ENCODE data around the gene HSPBAP1. TPM values are rescaled to one million over a fixed set of nuclear protein-coding genes. Genes with fewer than 3 reads are reported as not detected.

Gene HSPBAP1
- total and polyA plus RNA-seq, 4 donors, result 8.3 to 10.1 (median 9.4) TPM

DNA sequence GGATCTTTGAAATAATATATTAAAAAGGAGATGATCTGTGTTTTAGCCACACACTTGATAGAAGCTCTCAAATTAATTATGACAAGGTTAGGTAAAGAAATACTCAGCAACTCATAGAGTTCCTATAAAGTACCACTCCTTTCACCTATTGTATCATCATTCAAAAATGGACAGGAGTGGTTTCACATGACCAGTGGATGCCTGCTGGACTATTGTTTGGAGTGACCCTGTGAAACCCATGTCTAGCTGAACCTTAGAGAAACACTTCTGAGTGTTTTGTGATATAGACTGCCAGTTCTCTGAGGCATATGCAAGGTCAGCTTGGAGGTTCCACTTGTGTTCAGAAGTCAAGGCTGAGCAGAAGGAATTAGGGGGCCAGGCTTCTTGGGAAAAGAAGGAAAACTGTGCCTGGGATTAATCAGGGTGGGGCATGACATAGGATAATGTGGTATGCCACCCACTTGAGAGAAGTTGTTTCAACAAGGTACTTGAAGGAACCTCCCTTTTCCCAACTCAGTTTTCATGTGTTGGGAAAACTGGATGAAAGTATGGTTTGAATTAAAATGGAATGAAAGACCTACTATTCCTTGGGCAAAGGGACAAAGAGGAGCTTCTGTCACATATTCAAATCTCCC, 97.6 kb downstream of the HSPBAP1 start:
- Histone ChIP-seq H3K27ac (ENCODE audit: low read depth, low read length) (no peak overlapping the region), H3K36me3 (ENCODE audit: control insufficient read depth, insufficient read depth, low read length) (peaks cover 4% of the 10 kb centered on the region), H3K9me3 (ENCODE audit: control insufficient read depth, insufficient read depth, low read length) (no peaks in the 10 kb centered on the region), H3K27me3 (ENCODE audit: control insufficient read depth, insufficient read depth, low read length) (no peaks in the 10 kb centered on the region), H3K4me1 (ENCODE audit: control insufficient read depth, insufficient read depth, low read length) (no peaks in the 10 kb centered on the region), H3K4me3 (ENCODE audit: low read depth, low read length) (no peak overlapping the region)
- DNase-seq (ENCODE audit: low read depth in 4 of 6, low spot score in 6 of 6), result no peak

DNA sequence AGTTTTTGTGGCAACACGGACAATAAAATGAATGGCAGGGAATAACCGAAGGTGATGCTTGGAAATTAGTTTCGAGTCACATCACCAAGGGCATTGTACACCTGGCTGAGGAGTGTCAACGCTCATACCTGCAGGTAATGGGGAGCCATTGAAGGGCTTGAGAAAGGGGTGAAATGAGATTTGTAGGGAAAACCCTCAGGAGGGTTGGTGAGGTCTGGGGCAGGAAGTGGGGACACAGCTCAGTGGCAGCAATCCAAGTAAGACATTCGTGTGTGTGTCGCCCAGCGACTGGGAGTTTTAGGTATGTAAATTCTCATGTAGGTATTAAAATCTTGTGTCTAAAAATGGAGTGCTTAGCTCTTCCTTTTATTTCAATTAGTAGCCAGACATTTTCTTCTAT, 98.7 kb downstream of the HSPBAP1 start:
- H3K9me3 ChIP-seq (ENCODE audit: control insufficient read depth, insufficient read depth, low read length), result no peaks in the 10 kb centered on the region
- no peak overlapping the region for H3K27ac ChIP-seq (ENCODE audit: low read depth, low read length)
- no peaks in the 10 kb centered on the region for H3K27me3 ChIP-seq (ENCODE audit: control insufficient read depth, insufficient read depth, low read length)
- no peak overlapping the region for H3K4me3 ChIP-seq (ENCODE audit: low read depth, low read length)
- no peaks in the 10 kb centered on the region for H3K36me3 ChIP-seq (ENCODE audit: control insufficient read depth, insufficient read depth, low read length)
- WGBS (ENCODE audit: insufficient coverage), result 78% methylated on average over 4 of the region's 7 CpGs
- no peak for DNase-seq (ENCODE audit: low read depth in 4 of 6, low spot score in 6 of 6)
- no peaks in the 10 kb centered on the region for H3K4me1 ChIP-seq (ENCODE audit: control insufficient read depth, insufficient read depth, low read length)

DNA sequence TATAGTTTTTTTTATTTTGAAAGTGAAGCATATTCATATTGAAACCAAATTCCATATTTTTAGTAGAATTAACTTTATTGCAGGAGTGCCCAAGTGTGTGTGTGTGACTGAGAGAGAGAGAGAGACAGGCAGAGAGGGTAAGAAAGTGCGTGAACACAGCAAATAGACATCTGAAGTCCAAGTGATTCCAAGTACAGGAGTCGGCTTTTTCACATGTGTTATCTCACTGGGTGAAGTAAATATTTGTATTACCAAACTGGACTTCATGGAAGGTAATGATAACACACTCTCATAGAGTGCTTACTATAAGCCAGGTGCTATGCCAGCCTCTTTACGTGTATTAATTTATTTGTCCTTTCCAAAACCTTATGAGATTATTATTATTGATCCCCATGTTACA, 101.0 kb downstream of the HSPBAP1 start:
- 100% methylated on average over 1 of the region's 3 CpGs for WGBS (ENCODE audit: insufficient coverage)
- Histone ChIP-seq H3K36me3 (ENCODE audit: control insufficient read depth, insufficient read depth, low read length) (peaks cover 2% of the 10 kb centered on the region), H3K27me3 (ENCODE audit: control insufficient read depth, insufficient read depth, low read length) (no peaks in the 10 kb centered on the region), H3K9me3 (ENCODE audit: control insufficient read depth, insufficient read depth, low read length) (no peaks in the 10 kb centered on the region), H3K4me1 (ENCODE audit: control insufficient read depth, insufficient read depth, low read length) (no peaks in the 10 kb centered on the region), H3K4me3 (ENCODE audit: low read depth, low read length) (no peak overlapping the region), H3K27ac (ENCODE audit: low read depth, low read length) (no peak overlapping the region)
- DNase-seq (ENCODE audit: low read depth in 4 of 6, low spot score in 6 of 6), result no peak

DNA sequence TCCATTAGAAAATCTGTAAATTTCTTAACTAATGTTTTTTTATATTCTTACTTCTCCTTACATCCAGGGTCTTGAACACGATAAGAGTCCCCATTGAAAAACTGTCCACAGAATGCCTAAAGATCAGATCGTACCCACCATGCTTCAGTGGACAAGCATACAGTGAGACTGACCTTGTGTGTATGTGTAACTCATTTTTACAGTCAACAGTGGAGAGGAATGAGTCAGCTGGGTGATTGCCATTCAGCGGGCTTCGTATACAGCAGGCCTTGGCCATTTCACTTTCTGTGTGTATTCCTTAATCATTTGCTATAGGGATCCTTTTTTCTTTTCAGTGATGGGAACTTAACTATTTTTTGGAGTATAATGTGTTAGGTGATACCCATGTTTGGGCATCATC, 102.4 kb downstream of the HSPBAP1 start:
- Histone ChIP-seq H3K9me3 (ENCODE audit: control insufficient read depth, insufficient read depth, low read length) (no peaks in the 10 kb centered on the region), H3K36me3 (ENCODE audit: control insufficient read depth, insufficient read depth, low read length) (peaks cover 2% of the 10 kb centered on the region), H3K4me3 (ENCODE audit: low read depth, low read length) (no peak overlapping the region), H3K27ac (ENCODE audit: low read depth, low read length) (no peak overlapping the region), H3K4me1 (ENCODE audit: control insufficient read depth, insufficient read depth, low read length) (no peaks in the 10 kb centered on the region), H3K27me3 (ENCODE audit: control insufficient read depth, insufficient read depth, low read length) (no peaks in the 10 kb centered on the region)
- 80% methylated on average over 1 of the region's 4 CpGs for WGBS (ENCODE audit: insufficient coverage)
- DNase-seq (ENCODE audit: low read depth in 4 of 6, low spot score in 6 of 6), result peak in 1 of 6 donors; percentile 4

GRCh38 chr3:122690096-122690495, 103.5 kb downstream of the HSPBAP1 start:
- Histone ChIP-seq H3K36me3 (ENCODE audit: control insufficient read depth, insufficient read depth, low read length) (peaks cover 2% of the 10 kb centered on the region), H3K4me1 (ENCODE audit: control insufficient read depth, insufficient read depth, low read length) (no peaks in the 10 kb centered on the region), H3K4me3 (ENCODE audit: low read depth, low read length) (no peak overlapping the region), H3K9me3 (ENCODE audit: control insufficient read depth, insufficient read depth, low read length) (no peaks in the 10 kb centered on the region), H3K27ac (ENCODE audit: low read depth, low read length) (no peak overlapping the region), H3K27me3 (ENCODE audit: control insufficient read depth, insufficient read depth, low read length) (no peaks in the 10 kb centered on the region)
- no CpG with 5 or more reads among the region's 1 CpG for whole genome bisulfite sequencing (ENCODE audit: insufficient coverage)
- DNase-seq (ENCODE audit: low read depth in 4 of 6, low spot score in 6 of 6), result no peak

Other genes with a start within 250 kb of the HSPBAP1 start
- 10 to 100 TPM; 17.0 to 19.8 TPM for gene PARP9, start 229.5 kb downstream of the HSPBAP1 start, total RNA-seq
- 10 to 100 TPM; 13.1 to 14.1 TPM for gene PARP9, start 229.5 kb downstream of the HSPBAP1 start, polyA plus RNA-seq (ENCODE audit: insufficient read length in 2 of 2)
- 10 to 100 TPM; 12.8 to 13.4 TPM for gene DTX3L, start 229.5 kb downstream of the HSPBAP1 start, total RNA-seq
- gene DTX3L, start 229.5 kb downstream of the HSPBAP1 start, polyA plus RNA-seq (ENCODE audit: insufficient read length in 2 of 2), result 1 to 10 TPM; 6.8 to 8.5 TPM
- under 1 TPM; 0.55 to 0.79 TPM for gene PARP15, start 216.2 kb downstream of the HSPBAP1 start, total RNA-seq
- under 1 TPM; 0.44 to 0.49 TPM for gene PARP15, start 216.2 kb downstream of the HSPBAP1 start, polyA plus RNA-seq (ENCODE audit: insufficient read length in 2 of 2)
- gene PARP14, start 113.0 kb downstream of the HSPBAP1 start, total RNA-seq, result 10 to 100 TPM; 35.2 to 40.3 TPM
- gene PARP14, start 113.0 kb downstream of the HSPBAP1 start, polyA plus RNA-seq (ENCODE audit: insufficient read length in 2 of 2), result 10 to 100 TPM; 13.9 to 14.1 TPM
- 10 to 100 TPM; 14.1 to 23.0 TPM for gene SLC49A4, start 1.2 kb upstream of the HSPBAP1 start, total RNA-seq
- 10 to 100 TPM; 20.6 to 21.8 TPM for gene SLC49A4, start 1.2 kb upstream of the HSPBAP1 start, polyA plus RNA-seq (ENCODE audit: insufficient read length in 2 of 2)
- 10 to 100 TPM; 14.2 to 20.9 TPM for gene SEMA5B, start 233.9 kb upstream of the HSPBAP1 start, total RNA-seq
- 10 to 100 TPM; 57.3 to 65.5 TPM for gene SEMA5B, start 233.9 kb upstream of the HSPBAP1 start, polyA plus RNA-seq (ENCODE audit: insufficient read length in 2 of 2)